HepG2 (cell line): ENCODE results near the gene NTM.

Source experiments
- CTCF ChIP-seq: sonication (generic); formaldehyde crosslinking; IDR thresholded peaks from 2 replicates; pipeline ENCODE4 v1.5.0; 2020; ENCODE audit warnings: mild to moderate bottlenecking, missing genetic modification reagents, moderate library complexity
- ELK4 ChIP-seq: sonication (generic); formaldehyde crosslinking; IDR thresholded peaks from 2 replicates; pipeline ENCODE4 v1.9.0; 2021; ENCODE audit warnings: missing genetic modification reagents, borderline replicate concordance
- NFYB ChIP-seq: sonication (generic); formaldehyde crosslinking; IDR thresholded peaks from 2 replicates; pipeline ENCODE4 v1.4.0; 2020; ENCODE audit warnings: missing genetic modification reagents
- PHF21A ChIP-seq: sonication (generic); formaldehyde crosslinking; IDR thresholded peaks from 2 replicates; pipeline ENCODE4 v1.5.0; 2020; ENCODE audit warnings: mild to moderate bottlenecking, missing genetic modification reagents
- SMAD9 ChIP-seq: sonication (generic); formaldehyde crosslinking; IDR thresholded peaks from 2 replicates; pipeline ENCODE4 v1.5.1; 2020; ENCODE audit warnings: mild to moderate bottlenecking, missing genetic modification reagents
- SNAPC5 ChIP-seq: sonication (generic); formaldehyde crosslinking; IDR thresholded peaks from 2 replicates; pipeline ENCODE4 v1.8.1; 2023; ENCODE audit warnings: mild to moderate bottlenecking, missing genetic modification reagents, borderline replicate concordance
- SUZ12 ChIP-seq: fragments of 150-350 bp; IDR thresholded peaks from 2 replicates; pipeline ENCODE4 v1.6.1; 2014; ENCODE audit warnings: low read depth, low read length
- ZBED4 ChIP-seq: sonication (generic); formaldehyde crosslinking; IDR thresholded peaks from 2 replicates; pipeline ENCODE4 v1.4.0; 2020; ENCODE audit warnings: missing genetic modification reagents, borderline replicate concordance
- ZBTB10 ChIP-seq: sonication (generic); formaldehyde crosslinking; IDR thresholded peaks from 2 replicates; pipeline ENCODE4 v1.4.0; 2020; ENCODE audit warnings: missing genetic modification reagents, borderline replicate concordance
- ZMYM3 ChIP-seq: sonication (generic); formaldehyde crosslinking; IDR thresholded peaks from 2 replicates; pipeline ENCODE4 v1.5.1; 2020; ENCODE audit warnings: mild to moderate bottlenecking, missing genetic modification reagents
- ZNF501 ChIP-seq: sonication (generic); formaldehyde crosslinking; IDR thresholded peaks from 2 replicates; pipeline ENCODE4 v1.5.1; 2020; ENCODE audit warnings: mild to moderate bottlenecking, moderate library complexity, missing genetic modification reagents
- ZNF570 ChIP-seq: sonication (generic); formaldehyde crosslinking; IDR thresholded peaks from 2 replicates; pipeline ENCODE4 v1.4.0; 2020; ENCODE audit warnings: mild to moderate bottlenecking, missing genetic modification reagents, borderline replicate concordance
- ZNF660 ChIP-seq: sonication (generic); formaldehyde crosslinking; IDR thresholded peaks from 2 replicates; pipeline ENCODE4 v1.5.1; 2020; ENCODE audit warnings: mild to moderate bottlenecking, low read depth, missing genetic modification reagents, borderline replicate concordance

- TF ChIP-seq ZBED4 (no peak), NFYB (CRISPR knock-in tag) (no peak), ZNF570 (CRISPR knock-in tag) (no peak), SNAPC5 (CRISPR knock-in tag) (no peak), ZNF501 (CRISPR knock-in tag) (no peak), CTCF (CRISPR knock-in tag) (no peak), SMAD9 (no peak), ZNF660 (no peak), ZBTB10 (CRISPR knock-in tag) (no peak), SUZ12 (no peak), ELK4 (CRISPR knock-in tag) (no peak), ZMYM3 (CRISPR knock-in tag) (no peak), PHF21A (CRISPR knock-in tag) (no peak)
These were observed 16.1 kb upstream of the NTM start for GRCh38 chr11:131354251-131354701.
